Liver (tissue), 9 donors: ENCODE results near the gene TPST2. TPM values are rescaled to one million over a fixed set of nuclear protein-coding genes. Genes with fewer than 3 reads are reported as not detected.

ENCODE experiments used
- DNase-seq: peaks from one replicate; pipeline ENCODE4 v3.0.0-alpha.2; 2017; ENCODE audit warnings: low spot score
- H3K27ac ChIP-seq, 2 donors: one replicate each; pipeline ENCODE4 v1.7.0; 2013; ENCODE audit warnings: inconsistent platforms in 2 of 2, low read length in 2 of 2, control low read depth in 1 of 2, low read depth in 1 of 2, mild to moderate bottlenecking in 1 of 2
- H3K27me3 ChIP-seq, 4 donors: one replicate each; pipeline versions ENCODE4 v1.6.1 to v1.7.0; 2013; ENCODE audit warnings: low read length in 3 of 4, inconsistent platforms in 1 of 4, mild to moderate bottlenecking in 1 of 4, moderate library complexity in 1 of 4; ENCODE audit not compliant: control insufficient read depth in 4 of 4, insufficient read depth in 4 of 4
- H3K36me3 ChIP-seq, 4 donors: one replicate each; pipeline versions ENCODE4 v1.6.1 to v1.7.0; 2013; ENCODE audit warnings: low read length in 3 of 4, mild to moderate bottlenecking in 3 of 4, low read depth in 1 of 4, moderate library complexity in 1 of 4; ENCODE audit not compliant: control insufficient read depth in 4 of 4, insufficient read depth in 3 of 4
- H3K4me1 ChIP-seq, 4 donors: one replicate each; pipeline versions ENCODE4 v1.6.1 to v1.7.0; 2013; ENCODE audit warnings: low read length in 3 of 4, mild to moderate bottlenecking in 3 of 4, moderate library complexity in 1 of 4; ENCODE audit not compliant: control insufficient read depth in 4 of 4, insufficient read depth in 4 of 4
- H3K4me3 ChIP-seq, 3 donors: one replicate each; pipeline versions ENCODE4 v1.6.1 to v1.7.0; 2013; ENCODE audit warnings: low read length in 3 of 3, control low read depth in 1 of 3, low read depth in 1 of 3, mild to moderate bottlenecking in 1 of 3
- H3K9ac ChIP-seq, 2 donors: one replicate each; pipeline ENCODE4 v1.7.0; 2013; ENCODE audit warnings: low read length in 2 of 2, mild to moderate bottlenecking in 2 of 2, moderate library complexity in 2 of 2, control low read depth in 1 of 2, low read depth in 1 of 2
- H3K9me3 ChIP-seq, 4 donors: one replicate each; pipeline versions ENCODE4 v1.6.1 to v1.7.0; 2013; ENCODE audit warnings: low read length in 3 of 4; ENCODE audit not compliant: control insufficient read depth in 4 of 4
- EGR1 ChIP-seq, 2 donors: IDR thresholded peaks; 2 replicates each; pipeline ENCODE4 v1.6.1; 2016 to 2018; ENCODE audit warnings: antibody characterized with exemption in 2 of 2, low read depth in 2 of 2
- FOXA1 ChIP-seq: IDR thresholded peaks from 2 replicates; pipeline ENCODE4 v1.6.1; 2016; ENCODE audit warnings: antibody characterized with exemption
- FOXA2 ChIP-seq: IDR thresholded peaks from 2 replicates; pipeline ENCODE4 v1.6.1; 2016; ENCODE audit warnings: antibody characterized with exemption
- GABPA ChIP-seq, 2 donors: IDR thresholded peaks in 1 of 2; conservative IDR thresholded peaks in 1 of 2; 2 replicates each; pipeline ENCODE4 v1.6.1; 2016; ENCODE audit warnings: antibody characterized with exemption in 2 of 2, mild to moderate bottlenecking in 1 of 2, moderate library complexity in 1 of 2
- HNF4A ChIP-seq, 2 donors: conservative IDR thresholded peaks; 2 replicates each; pipeline ENCODE4 v1.6.1; 2016; ENCODE audit warnings: antibody characterized with exemption in 2 of 2, mild to moderate bottlenecking in 2 of 2
- HNF4G ChIP-seq: IDR thresholded peaks from 2 replicates; pipeline ENCODE4 v1.6.1; 2016; ENCODE audit warnings: antibody characterized with exemption
- JUND ChIP-seq, 2 donors: IDR thresholded peaks; 2 replicates each; pipeline ENCODE4 v1.6.1; 2016; ENCODE audit warnings: antibody characterized with exemption in 2 of 2
- NR2F2 ChIP-seq: IDR thresholded peaks from 2 replicates; pipeline ENCODE4 v1.6.1; 2016; ENCODE audit warnings: antibody characterized with exemption
- RAD21 ChIP-seq, 2 donors: IDR thresholded peaks; 2 replicates each; pipeline ENCODE4 v1.6.1; 2016; ENCODE audit warnings: antibody characterized with exemption in 2 of 2, mild to moderate bottlenecking in 2 of 2
- SP1 ChIP-seq: IDR thresholded peaks from 2 replicates; pipeline ENCODE4 v1.6.1; 2018; ENCODE audit warnings: antibody characterized with exemption, mild to moderate bottlenecking
- TAF1 ChIP-seq: conservative IDR thresholded peaks from 2 replicates; pipeline ENCODE4 v1.6.1; 2016; ENCODE audit warnings: antibody characterized with exemption, mild to moderate bottlenecking
- YY1 ChIP-seq: IDR thresholded peaks from 2 replicates; pipeline ENCODE4 v1.6.1; 2016; ENCODE audit warnings: antibody characterized with exemption, mild to moderate bottlenecking
- WGBS: extraction: QIAGEN DNeasy Blood & Tissue Kit; methylation state at CpG from one replicate; pipeline ENCODE4 v1.1.7; 2013; 5-methylcytosine and 5-hydroxymethylcytosine counted together
- polyA plus RNA-seq, 2 donors: library from polyadenylated mRNA; stranded (reverse) in 1 of 2; unstranded in 1 of 2; fragments of 200-250 nt in 1 of 2; fragments of >200 nt in 1 of 2; fragmentation: Nextera tagmentation in 1 of 2; extraction: Ambion mirVana in 1 of 2; gene quantifications; one replicate each; pipeline versions ENCODE4 v1.2.1 to v1.2.3, GENCODE V29; 2013 to 2015
- total RNA-seq, 2 donors: library from RNA; depleted of rRNA; stranded (reverse); fragments of >200 nt; gene quantifications; one replicate each; pipeline ENCODE4 v1.2.3, GENCODE V29; 2014
- TF ChIP-seq, protein P1 (sequence below): fragments of 150-350 bp; IDR thresholded peaks from 2 replicates; pipeline ENCODE4 v1.5.1; 2017; ENCODE audit warnings: improper control_type of control experiment, low read depth, low read length; ENCODE audit not compliant: missing input control
- TF ChIP-seq, protein P2 (sequence below): IDR thresholded peaks from 2 replicates; pipeline ENCODE4 v1.6.1; 2016; ENCODE audit warnings: antibody characterized with exemption
- TF ChIP-seq, protein P3 (sequence below): IDR thresholded peaks from 2 replicates; pipeline ENCODE4 v1.6.1; 2016; ENCODE audit warnings: antibody characterized with exemption
- TF ChIP-seq, protein P4 (sequence below): IDR thresholded peaks from 2 replicates; pipeline ENCODE4 v1.6.1; 2016; ENCODE audit warnings: antibody characterized with exemption, mild to moderate bottlenecking
- donor health status: healthy.
- donor health status: healthy.
- donor health status: healthy.
- donor health status: healthy.
- donor health status: healthy.

The TPST2 gene
- total and polyA plus RNA-seq, 4 donors, result 33.3 to 109 (median 69.7) TPM

DNA sequence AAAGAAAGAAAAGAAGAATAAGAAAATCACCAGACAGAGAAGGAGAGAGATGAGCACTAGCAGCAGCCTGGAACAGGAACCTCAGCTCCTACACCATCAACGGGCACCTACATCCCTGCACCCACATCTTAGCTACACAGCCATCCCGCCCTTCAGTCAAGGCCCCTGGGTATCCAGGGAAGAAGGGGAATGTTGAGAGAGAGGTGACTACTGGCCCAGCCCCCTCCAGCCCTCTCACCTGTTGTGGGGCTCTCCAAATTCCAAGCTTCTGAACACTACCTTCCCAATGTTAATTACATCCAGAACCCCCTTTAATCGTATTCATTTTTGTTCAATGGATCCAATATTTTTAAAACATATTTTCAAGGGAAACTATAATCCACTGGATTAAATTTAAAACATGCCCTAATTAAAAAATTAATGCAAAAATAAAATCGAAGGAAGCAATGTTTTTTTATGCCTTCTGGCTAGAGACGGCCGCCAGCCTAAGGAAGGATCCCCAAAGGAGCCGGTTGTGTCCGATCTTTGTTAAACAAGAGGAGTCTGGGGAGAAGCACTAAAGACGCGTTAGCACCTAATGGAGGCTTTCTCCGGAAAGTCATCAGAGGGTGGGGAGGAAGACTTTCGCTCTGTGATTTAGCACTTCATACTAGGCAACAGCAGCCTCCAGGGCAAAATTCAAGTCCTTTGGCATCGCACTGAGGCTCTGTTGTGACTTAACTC, 9.5 kb downstream of the TPST2 start:
- no peak for DNase-seq
- H3K27ac ChIP-seq, result no peak overlapping the region
- no peak overlapping the region for H3K4me3 ChIP-seq
- H3K4me1 ChIP-seq, result peaks cover 3 to 11% (median 9%) of the 10 kb centered on the region in 4 donors
- peaks cover 0 to 12% (median 3%) of the 10 kb centered on the region in 4 donors for H3K36me3 ChIP-seq
- no peaks in the 10 kb centered on the region for H3K27me3 ChIP-seq
- H3K9me3 ChIP-seq, result no peaks in the 10 kb centered on the region
- WGBS, result 92% methylated on average over 13 of the region's 13 CpGs
- no peak overlapping the region for H3K9ac ChIP-seq
- TF ChIP-seq, protein P1, sequence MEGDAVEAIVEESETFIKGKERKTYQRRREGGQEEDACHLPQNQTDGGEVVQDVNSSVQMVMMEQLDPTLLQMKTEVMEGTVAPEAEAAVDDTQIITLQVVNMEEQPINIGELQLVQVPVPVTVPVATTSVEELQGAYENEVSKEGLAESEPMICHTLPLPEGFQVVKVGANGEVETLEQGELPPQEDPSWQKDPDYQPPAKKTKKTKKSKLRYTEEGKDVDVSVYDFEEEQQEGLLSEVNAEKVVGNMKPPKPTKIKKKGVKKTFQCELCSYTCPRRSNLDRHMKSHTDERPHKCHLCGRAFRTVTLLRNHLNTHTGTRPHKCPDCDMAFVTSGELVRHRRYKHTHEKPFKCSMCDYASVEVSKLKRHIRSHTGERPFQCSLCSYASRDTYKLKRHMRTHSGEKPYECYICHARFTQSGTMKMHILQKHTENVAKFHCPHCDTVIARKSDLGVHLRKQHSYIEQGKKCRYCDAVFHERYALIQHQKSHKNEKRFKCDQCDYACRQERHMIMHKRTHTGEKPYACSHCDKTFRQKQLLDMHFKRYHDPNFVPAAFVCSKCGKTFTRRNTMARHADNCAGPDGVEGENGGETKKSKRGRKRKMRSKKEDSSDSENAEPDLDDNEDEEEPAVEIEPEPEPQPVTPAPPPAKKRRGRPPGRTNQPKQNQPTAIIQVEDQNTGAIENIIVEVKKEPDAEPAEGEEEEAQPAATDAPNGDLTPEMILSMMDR, result no peak
- no peak for TF ChIP-seq HNF4G
- TF ChIP-seq SP1, result no peak
- TF ChIP-seq TAF1, result no peak
- no peak for TF ChIP-seq JUND (IDR thresholded peaks at IDR 0.05)
- no peak for TF ChIP-seq YY1
- no peak for TF ChIP-seq NR2F2
- no peak for TF ChIP-seq FOXA2
- TF ChIP-seq, protein P2, sequence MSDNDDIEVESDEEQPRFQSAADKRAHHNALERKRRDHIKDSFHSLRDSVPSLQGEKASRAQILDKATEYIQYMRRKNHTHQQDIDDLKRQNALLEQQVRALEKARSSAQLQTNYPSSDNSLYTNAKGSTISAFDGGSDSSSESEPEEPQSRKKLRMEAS, result no peak
- TF ChIP-seq, protein P3, sequence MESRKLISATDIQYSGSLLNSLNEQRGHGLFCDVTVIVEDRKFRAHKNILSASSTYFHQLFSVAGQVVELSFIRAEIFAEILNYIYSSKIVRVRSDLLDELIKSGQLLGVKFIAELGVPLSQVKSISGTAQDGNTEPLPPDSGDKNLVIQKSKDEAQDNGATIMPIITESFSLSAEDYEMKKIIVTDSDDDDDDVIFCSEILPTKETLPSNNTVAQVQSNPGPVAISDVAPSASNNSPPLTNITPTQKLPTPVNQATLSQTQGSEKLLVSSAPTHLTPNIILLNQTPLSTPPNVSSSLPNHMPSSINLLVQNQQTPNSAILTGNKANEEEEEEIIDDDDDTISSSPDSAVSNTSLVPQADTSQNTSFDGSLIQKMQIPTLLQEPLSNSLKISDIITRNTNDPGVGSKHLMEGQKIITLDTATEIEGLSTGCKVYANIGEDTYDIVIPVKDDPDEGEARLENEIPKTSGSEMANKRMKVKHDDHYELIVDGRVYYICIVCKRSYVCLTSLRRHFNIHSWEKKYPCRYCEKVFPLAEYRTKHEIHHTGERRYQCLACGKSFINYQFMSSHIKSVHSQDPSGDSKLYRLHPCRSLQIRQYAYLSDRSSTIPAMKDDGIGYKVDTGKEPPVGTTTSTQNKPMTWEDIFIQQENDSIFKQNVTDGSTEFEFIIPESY, result no peak
- TF ChIP-seq GABPA (IDR thresholded peaks at IDR 0.05 in 1 of 2, conservative IDR thresholded peaks at IDR 0.05 in 1 of 2), result no peak
- TF ChIP-seq, protein P4, sequence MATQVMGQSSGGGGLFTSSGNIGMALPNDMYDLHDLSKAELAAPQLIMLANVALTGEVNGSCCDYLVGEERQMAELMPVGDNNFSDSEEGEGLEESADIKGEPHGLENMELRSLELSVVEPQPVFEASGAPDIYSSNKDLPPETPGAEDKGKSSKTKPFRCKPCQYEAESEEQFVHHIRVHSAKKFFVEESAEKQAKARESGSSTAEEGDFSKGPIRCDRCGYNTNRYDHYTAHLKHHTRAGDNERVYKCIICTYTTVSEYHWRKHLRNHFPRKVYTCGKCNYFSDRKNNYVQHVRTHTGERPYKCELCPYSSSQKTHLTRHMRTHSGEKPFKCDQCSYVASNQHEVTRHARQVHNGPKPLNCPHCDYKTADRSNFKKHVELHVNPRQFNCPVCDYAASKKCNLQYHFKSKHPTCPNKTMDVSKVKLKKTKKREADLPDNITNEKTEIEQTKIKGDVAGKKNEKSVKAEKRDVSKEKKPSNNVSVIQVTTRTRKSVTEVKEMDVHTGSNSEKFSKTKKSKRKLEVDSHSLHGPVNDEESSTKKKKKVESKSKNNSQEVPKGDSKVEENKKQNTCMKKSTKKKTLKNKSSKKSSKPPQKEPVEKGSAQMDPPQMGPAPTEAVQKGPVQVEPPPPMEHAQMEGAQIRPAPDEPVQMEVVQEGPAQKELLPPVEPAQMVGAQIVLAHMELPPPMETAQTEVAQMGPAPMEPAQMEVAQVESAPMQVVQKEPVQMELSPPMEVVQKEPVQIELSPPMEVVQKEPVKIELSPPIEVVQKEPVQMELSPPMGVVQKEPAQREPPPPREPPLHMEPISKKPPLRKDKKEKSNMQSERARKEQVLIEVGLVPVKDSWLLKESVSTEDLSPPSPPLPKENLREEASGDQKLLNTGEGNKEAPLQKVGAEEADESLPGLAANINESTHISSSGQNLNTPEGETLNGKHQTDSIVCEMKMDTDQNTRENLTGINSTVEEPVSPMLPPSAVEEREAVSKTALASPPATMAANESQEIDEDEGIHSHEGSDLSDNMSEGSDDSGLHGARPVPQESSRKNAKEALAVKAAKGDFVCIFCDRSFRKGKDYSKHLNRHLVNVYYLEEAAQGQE, result no peak

DNA sequence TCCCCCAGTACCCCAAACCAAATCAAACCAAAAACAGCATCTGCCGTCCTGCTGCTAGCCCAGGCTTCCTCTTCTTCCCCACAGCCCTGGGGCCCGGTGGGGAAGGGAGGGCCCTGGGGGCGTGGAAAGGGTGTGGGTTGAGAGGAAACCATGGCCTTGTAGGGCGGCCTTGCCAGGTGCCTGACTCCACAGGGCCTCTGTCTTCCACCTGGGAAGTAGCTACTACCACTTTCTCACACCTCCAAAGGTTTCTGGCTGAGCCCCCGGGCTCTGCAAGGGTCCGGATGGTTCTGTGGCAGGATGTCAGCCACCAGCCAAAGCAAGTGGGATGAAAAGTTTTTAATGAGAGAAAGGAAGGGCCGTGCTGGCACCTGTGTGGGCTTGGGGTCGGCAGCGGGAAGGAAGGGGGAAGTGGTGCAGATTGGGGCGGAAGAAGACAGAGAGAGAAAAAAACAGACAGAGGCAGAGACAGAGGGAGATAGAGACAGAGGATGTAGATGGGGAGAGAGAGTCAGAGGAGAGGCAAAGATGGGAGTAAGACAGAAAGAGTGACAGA, 10.5 kb downstream of the TPST2 start:
- H3K9ac ChIP-seq, result no peak overlapping the region
- peaks cover 0 to 12% (median 3%) of the 10 kb centered on the region in 4 donors for H3K36me3 ChIP-seq
- H3K4me1 ChIP-seq, result peaks cover 0 to 7% (median 1%) of the 10 kb centered on the region in 4 donors
- H3K27me3 ChIP-seq, result no peaks in the 10 kb centered on the region
- no peaks in the 10 kb centered on the region for H3K9me3 ChIP-seq
- 67% methylated on average over 10 of the region's 10 CpGs for WGBS
- no peak for DNase-seq
- no peak overlapping the region for H3K27ac ChIP-seq
- H3K4me3 ChIP-seq, result no peak overlapping the region
- TF ChIP-seq YY1, result no peak
- TF ChIP-seq JUND (IDR thresholded peaks at IDR 0.05), result no peak
- TF ChIP-seq FOXA1, result no peak
- no peak for TF ChIP-seq RAD21 (IDR thresholded peaks at IDR 0.05)
- TF ChIP-seq, protein P2, result no peak
- TF ChIP-seq HNF4A (conservative IDR thresholded peaks at IDR 0.05), result no peak
- TF ChIP-seq HNF4G, result no peak
- no peak for TF ChIP-seq EGR1 (IDR thresholded peaks at IDR 0.05; ENCODE audit: low read depth in 2 of 2)
- TF ChIP-seq TAF1, result no peak
- TF ChIP-seq SP1, result no peak
- TF ChIP-seq, protein P4, result no peak
- TF ChIP-seq NR2F2, result no peak
- TF ChIP-seq, protein P3, result no peak
